Lung (tissue), 12 donors: ENCODE data around the gene GATC. TPM values are rescaled to one million over a fixed set of nuclear protein-coding genes. Genes with fewer than 3 reads are reported as not detected.

Experiments
- ATAC-seq: fragments of 200-7000 bp; cut with Tn5 transposase; one replicate; pipeline ENCODE4 v1.9.1; 2020; ENCODE audit warnings: moderate number of reproducible peaks; ENCODE audit not compliant: insufficient read depth, low FRiP score
- DNase-seq, 3 donors: peaks; one replicate each; pipeline ENCODE4 v3.0.0-alpha.2; 2013 to 2017
- H3K27ac ChIP-seq, 2 donors: one replicate each; pipeline ENCODE4 v1.5.1; 2013; ENCODE audit warnings: mild to moderate bottlenecking in 2 of 2, moderate library complexity in 2 of 2, control low read depth in 1 of 2, inconsistent platforms in 1 of 2, low read depth in 1 of 2, low read length in 1 of 2
- H3K27me3 ChIP-seq, 3 donors: one replicate each; pipeline ENCODE4 v1.5.1; 2013; ENCODE audit warnings: low read length in 2 of 3; ENCODE audit not compliant: control insufficient read depth in 3 of 3, insufficient read depth in 3 of 3
- H3K36me3 ChIP-seq, 4 donors: one replicate each; pipeline ENCODE4 v1.5.1; 2013; ENCODE audit warnings: low read length in 4 of 4, mild to moderate bottlenecking in 1 of 4, moderate library complexity in 1 of 4; ENCODE audit not compliant: control insufficient read depth in 4 of 4, insufficient read depth in 4 of 4
- H3K4me1 ChIP-seq, 5 donors: one replicate each; pipeline ENCODE4 v1.5.1; 2013; ENCODE audit warnings: low read length in 5 of 5, mild to moderate bottlenecking in 2 of 5, moderate library complexity in 1 of 5; ENCODE audit not compliant: control insufficient read depth in 5 of 5, insufficient read depth in 5 of 5
- H3K4me3 ChIP-seq: one replicate; pipeline ENCODE4 v1.5.1; 2013; ENCODE audit warnings: mild to moderate bottlenecking, control low read depth, moderate library complexity
- H3K9ac ChIP-seq, 2 donors: one replicate each; pipeline ENCODE4 v1.5.1; 2013; ENCODE audit warnings: low read length in 2 of 2, control low read depth in 1 of 2; ENCODE audit not compliant: insufficient read depth in 1 of 2
- H3K9me3 ChIP-seq, 4 donors: one replicate each; pipeline ENCODE4 v1.5.1; 2013; ENCODE audit warnings: low read length in 3 of 4, mild to moderate bottlenecking in 1 of 4, moderate library complexity in 1 of 4; ENCODE audit not compliant: control insufficient read depth in 4 of 4, insufficient read depth in 3 of 4
- CTCF ChIP-seq: IDR thresholded peaks from 2 replicates; pipeline ENCODE4 v1.5.1; 2012; ENCODE audit warnings: mild to moderate bottlenecking; ENCODE audit errors: control extremely low read depth, extremely low read depth
- WGBS, 2 donors: extraction: QIAGEN DNeasy Blood & Tissue Kit; methylation state at CpG; one replicate each; pipeline ENCODE4 v1.1.7; 2013; 5-methylcytosine and 5-hydroxymethylcytosine counted together
- polyA plus RNA-seq, 2 donors: library from polyadenylated mRNA; stranded (reverse); fragments of 200-250 nt; gene quantifications; one replicate each; pipeline ENCODE4 v1.2.1, GENCODE V29; 2013
- total RNA-seq, 2 donors: library from RNA; depleted of rRNA in 1 of 2; stranded (reverse); fragments of >200 nt in 1 of 2; gene quantifications; one replicate each; pipeline ENCODE4 v1.2.1, GENCODE V29; 2014 to 2021
- donor health status: control.
- donor health status: control.
- donor health status: Bipolar disorder and iron deficiency.
- donor health status: healthy.
- donor health status: DM: yes; HTN: yes; CAD: no.

The GATC gene
- total and polyA plus RNA-seq, 4 donors: 10.6 to 27.6 (median 19.3) TPM

- WGBS, 2 donors: 92 to 96% methylated on average over 1 of the region's 1 CpG
- H3K9ac ChIP-seq: peak overlapping the region in 1 of 2 donors; percentile 28
- no peaks in the 10 kb centered on the region for H3K27me3 ChIP-seq
- TF ChIP-seq CTCF: no peak
- no peak overlapping the region for H3K4me3 ChIP-seq
- H3K9me3 ChIP-seq: no peaks in the 10 kb centered on the region
- H3K4me1 ChIP-seq: no peaks in the 10 kb centered on the region
- ATAC-seq: no peak
- H3K36me3 ChIP-seq: peaks cover 0 to 4% (median 0%) of the 10 kb centered on the region in 4 donors
- DNase-seq: no peak
- no peak overlapping the region for H3K27ac ChIP-seq
These were observed 33.2 kb downstream of the GATC start for GRCh38 chr12:120479458-120479857.

- H3K4me1 ChIP-seq: no peaks in the 10 kb centered on the region
- H3K9ac ChIP-seq: no peak overlapping the region
- TF ChIP-seq CTCF: no peak
- H3K36me3 ChIP-seq: peaks cover 0 to 4% (median 0%) of the 10 kb centered on the region in 4 donors
- no peaks in the 10 kb centered on the region for H3K27me3 ChIP-seq
- ATAC-seq: no peak
- WGBS, 2 donors: 76 to 93% methylated on average over 1 of the region's 1 CpG
- no peak for DNase-seq
- no peak overlapping the region for H3K27ac ChIP-seq
- H3K9me3 ChIP-seq: no peaks in the 10 kb centered on the region
- no peak overlapping the region for H3K4me3 ChIP-seq
These were observed 34.0 kb downstream of the GATC start for GRCh38 chr12:120480211-120480610.

- ATAC-seq: no peak
- Histone ChIP-seq H3K36me3 (peaks cover 0 to 4% (median 0%) of the 10 kb centered on the region in 4 donors), H3K4me1 (no peaks in the 10 kb centered on the region), H3K4me3 (no peak overlapping the region), H3K9ac (no peak overlapping the region), H3K27me3 (no peaks in the 10 kb centered on the region), H3K27ac (no peak overlapping the region), H3K9me3 (no peaks in the 10 kb centered on the region)
- TF ChIP-seq CTCF: no peak
- no peak for DNase-seq
- WGBS, 2 donors: 93 to 94% methylated on average over 9 of the region's 9 CpGs
These were observed 35.0 kb downstream of the GATC start for GRCh38 chr12:120481022-120481767.
